IMR-90 (cell line): ENCODE results near the gene SIX5. TPM values are rescaled to one million over a fixed set of nuclear protein-coding genes. Genes with fewer than 3 reads are reported as not detected.

Experiments used
- ATAC-seq: fragments of 200-7000 bp; cut with Tn5 transposase; 2 replicates; pipeline ENCODE4 v1.9.1; 2020; ENCODE audit warnings: low read depth, mild to moderate bottlenecking, moderate library complexity
- BruUV-seq: library from RNA; stranded (reverse); fragments of 400-500 nt; replicated peaks from 2 replicates; lab custom pipeline; 2021; lab: Mats Ljungman, UMichigan
- CTCF ChIA-PET: fragments of 300-600 bp; formaldehyde crosslinking; extraction: SDS; loops from one replicate; lab custom pipeline; 2021; ENCODE audit warnings: antibody characterized with exemption; lab: Yijun Ruan, JAX
- POLR2A ChIA-PET: fragments of 300-600 bp; sonication (Branson Sonifier 250); formaldehyde crosslinking; loops from one replicate; lab custom pipeline; 2022; ENCODE audit warnings: antibody characterized with exemption; ENCODE audit not compliant: unreplicated experiment; lab: Charles Lee
- DNase-seq: peaks from one replicate; pipeline ENCODE4 v3.0.0; 2013
- H2AFZ ChIP-seq: replicated peaks from 2 replicates; pipeline ENCODE3; 2013; ENCODE audit warnings: low read length, mild to moderate bottlenecking; ENCODE audit not compliant: poor library complexity
- H2AK5ac ChIP-seq: 2 replicates; pipeline ENCODE4 v1.6.1; 2013; ENCODE audit warnings: low read depth, low read length, inconsistent platforms
- H2AK9ac ChIP-seq: replicated peaks from 2 replicates; pipeline ENCODE3; 2013; ENCODE audit warnings: mild to moderate bottlenecking, low read depth, low read length, moderate library complexity; ENCODE audit not compliant: poor library complexity
- H2BK120ac ChIP-seq: 2 replicates; pipeline ENCODE4 v1.6.1; 2013; ENCODE audit warnings: low read depth, low read length, inconsistent platforms
- H2BK15ac ChIP-seq: 3 replicates; pipeline ENCODE4 v1.6.1; 2013; ENCODE audit warnings: low read depth, low read length, inconsistent platforms
- H2BK20ac ChIP-seq: 2 replicates; pipeline ENCODE4 v1.6.1; 2013; ENCODE audit warnings: low read depth, mild to moderate bottlenecking, inconsistent platforms, low read length, moderate library complexity
- H2BK5ac ChIP-seq: 2 replicates; pipeline ENCODE4 v1.6.1; 2013; ENCODE audit warnings: mild to moderate bottlenecking, low read depth, low read length, inconsistent platforms; ENCODE audit not compliant: poor library complexity, severe bottlenecking
- H3K14ac ChIP-seq: replicated peaks from 2 replicates; pipeline ENCODE4 v1.6.1; 2013; ENCODE audit warnings: low read depth, low read length, inconsistent platforms
- H3K18ac ChIP-seq: 2 replicates; pipeline ENCODE4 v1.6.1; 2013; ENCODE audit warnings: low read depth, low read length, control low read depth
- H3K23ac ChIP-seq: 2 replicates; pipeline ENCODE4 v1.6.1; 2013; ENCODE audit warnings: low read depth, low read length, inconsistent platforms
- H3K27ac ChIP-seq: 2 replicates; pipeline ENCODE4 v1.5.1; 2013; ENCODE audit warnings: mild to moderate bottlenecking, control low read depth, low read length; ENCODE audit not compliant: insufficient read depth
- H3K27me3 ChIP-seq: 2 replicates; pipeline ENCODE4 v1.6.1; 2013; ENCODE audit warnings: low read length; ENCODE audit not compliant: control insufficient read depth, insufficient read depth
- H3K36me3 ChIP-seq: 2 replicates; pipeline ENCODE4 v1.6.1; 2013; ENCODE audit warnings: low read length, mixed read lengths; ENCODE audit not compliant: control insufficient read depth, insufficient read depth
- H3K4ac ChIP-seq: 2 replicates; pipeline ENCODE4 v1.6.1; 2013; ENCODE audit warnings: low read depth, low read length, inconsistent platforms
- H3K4me1 ChIP-seq: 2 replicates; pipeline ENCODE4 v1.6.1; 2013; ENCODE audit warnings: low read length, mixed read lengths; ENCODE audit not compliant: control insufficient read depth, insufficient read depth
- H3K4me2 ChIP-seq: 2 replicates; pipeline ENCODE4 v1.6.1; 2013; ENCODE audit warnings: low read depth, mild to moderate bottlenecking, control low read depth, low read length, moderate library complexity
- H3K4me3 ChIP-seq: 2 replicates; pipeline ENCODE4 v1.5.1; 2013; ENCODE audit warnings: low read depth, mild to moderate bottlenecking, control low read depth, low read length, moderate library complexity; ENCODE audit not compliant: insufficient read depth
- H3K56ac ChIP-seq: 2 replicates; pipeline ENCODE4 v1.6.1; 2013; ENCODE audit warnings: low read length, inconsistent platforms; ENCODE audit not compliant: insufficient read depth; ENCODE audit errors: extremely low read depth
- H3K79me1 ChIP-seq, 2 experiments: 2 replicates each; pipeline ENCODE4 v1.6.1; 2013; ENCODE audit warnings: low read length in 2 of 2, inconsistent platforms in 1 of 2, low read depth in 1 of 2
- H3K9ac ChIP-seq: 2 replicates; pipeline ENCODE4 v1.6.1; 2013; ENCODE audit warnings: low read depth, low read length, control low read depth
- H3K9me1 ChIP-seq: 2 replicates; pipeline ENCODE4 v1.6.1; 2013; ENCODE audit warnings: low read length, inconsistent platforms; ENCODE audit not compliant: insufficient read depth
- H3K9me3 ChIP-seq: 2 replicates; pipeline ENCODE4 v1.6.1; 2013; ENCODE audit warnings: low read length; ENCODE audit not compliant: control insufficient read depth, insufficient read depth
- H4K20me1 ChIP-seq: 2 replicates; pipeline ENCODE4 v1.6.1; 2013; ENCODE audit warnings: low read length, inconsistent platforms; ENCODE audit not compliant: insufficient read depth
- H4K5ac ChIP-seq: 2 replicates; pipeline ENCODE4 v1.6.1; 2013; ENCODE audit warnings: mild to moderate bottlenecking, low read depth, low read length, control low read depth
- H4K8ac ChIP-seq, 2 experiments: 2 replicates each; pipeline ENCODE4 v1.6.1; 2013; ENCODE audit warnings: low read depth in 2 of 2, low read length in 2 of 2, control low read depth in 1 of 2, inconsistent platforms in 1 of 2
- H4K91ac ChIP-seq: 2 replicates; pipeline ENCODE4 v1.6.1; 2013; ENCODE audit warnings: low read depth, low read length, inconsistent platforms; ENCODE audit not compliant: insufficient read depth
- BHLHE40 ChIP-seq: fragments of 150-350 bp; IDR thresholded peaks from 2 replicates; pipeline ENCODE4 v1.6.1; 2016; ENCODE audit warnings: mild to moderate bottlenecking, low read depth, low read length
- CEBPB ChIP-seq: IDR thresholded peaks from 2 replicates; pipeline ENCODE4 v1.6.1; 2012; ENCODE audit warnings: low read depth, low read length, improper control_type of control experiment
- MAFK ChIP-seq: IDR thresholded peaks from 2 replicates; pipeline ENCODE4 v1.6.1; 2012; ENCODE audit warnings: low read depth, low read length, improper control_type of control experiment
- MAZ ChIP-seq: IDR thresholded peaks from 2 replicates; pipeline ENCODE4 v1.6.1; 2012; ENCODE audit warnings: low read depth, mild to moderate bottlenecking, low read length, improper control_type of control experiment, moderate library complexity, borderline replicate concordance
- MXI1 ChIP-seq: IDR thresholded peaks from 2 replicates; pipeline ENCODE4 v1.6.1; 2012; ENCODE audit warnings: low read depth, mild to moderate bottlenecking, low read length, moderate library complexity, borderline replicate concordance
- NFE2L2 ChIP-seq: fragments of 150-350 bp; IDR thresholded peaks from 2 replicates; pipeline ENCODE4 v1.6.1; 2016; ENCODE audit warnings: low read depth, mild to moderate bottlenecking, low read length
- SMC3 ChIP-seq: fragments of 150-350 bp; IDR thresholded peaks from 2 replicates; pipeline ENCODE4 v1.6.1; 2016; ENCODE audit warnings: low read depth, mild to moderate bottlenecking, antibody characterized with exemption, low read length, moderate library complexity
- WGBS, 2 experiments: methylation state at CpG; one replicate each; pipeline versions ENCODE4 v1.1.5 to v1.1.7; 2013; ENCODE audit warnings: missing lambda C conversion rate in 2 of 2; ENCODE audit not compliant: insufficient read length in 1 of 2; ENCODE audit errors: extremely low coverage in 2 of 2; 5-methylcytosine and 5-hydroxymethylcytosine counted together
- dilution Hi-C: fragments of 300-500 bp; cut with HindIII; formaldehyde crosslinking; loops from one replicate; pipeline ENCODE4 v1.14.3; 2018; ENCODE audit warnings: low sequenced_read_pairs; ENCODE audit not compliant: unreplicated experiment
- in situ Hi-C: fragments of 300-500 bp; cut with MboI; formaldehyde crosslinking; loops from 3 replicates; pipeline ENCODE4 v1.14.3; 2019; ENCODE audit warnings: low sequenced_read_pairs, inconsistent platforms, mixed read lengths
- intact Hi-C: fragments of 100-400 bp; cut with micrococcal nuclease; formaldehyde crosslinking; loops from 2 replicates; pipeline ENCODE4 v1.10.0; 2022
- polyA plus RNA-seq, 3 experiments: library from polyadenylated mRNA; depleted of rRNA; stranded (reverse); fragments of >200 nt; gene quantifications; 2 replicates each; pipeline ENCODE4 v1.2.3, GENCODE V29; 2012; ENCODE audit warnings: low replicate concordance in 1 of 3
- total RNA-seq: library from RNA; depleted of rRNA; stranded (reverse); fragments of >200 nt; gene quantifications from 2 replicates; pipeline ENCODE4 v1.2.3, GENCODE V29; 2012
- TF ChIP-seq, protein P1 (sequence below): fragments of 150-350 bp; IDR thresholded peaks from 2 replicates; pipeline ENCODE4 v1.6.1; 2016; ENCODE audit warnings: low read depth, mild to moderate bottlenecking, low read length, moderate library complexity, borderline replicate concordance
- TF ChIP-seq, protein P2 (sequence below): conservative IDR thresholded peaks from 2 replicates; pipeline ENCODE4 v1.5.1; 2012; ENCODE audit warnings: mild to moderate bottlenecking, low read depth, low read length, improper control_type of control experiment
- TF ChIP-seq, protein P3 (sequence below): fragments of 150-350 bp; IDR thresholded peaks from 2 replicates; pipeline ENCODE4 v1.6.1; 2017; ENCODE audit warnings: mild to moderate bottlenecking, antibody characterized with exemption, low read length, low read depth

The SIX5 gene
- total and polyA plus RNA-seq, 2 of the 4 experiments (the other 2 are of a cell fraction), result 0.90 to 15.5 TPM

DNA sequence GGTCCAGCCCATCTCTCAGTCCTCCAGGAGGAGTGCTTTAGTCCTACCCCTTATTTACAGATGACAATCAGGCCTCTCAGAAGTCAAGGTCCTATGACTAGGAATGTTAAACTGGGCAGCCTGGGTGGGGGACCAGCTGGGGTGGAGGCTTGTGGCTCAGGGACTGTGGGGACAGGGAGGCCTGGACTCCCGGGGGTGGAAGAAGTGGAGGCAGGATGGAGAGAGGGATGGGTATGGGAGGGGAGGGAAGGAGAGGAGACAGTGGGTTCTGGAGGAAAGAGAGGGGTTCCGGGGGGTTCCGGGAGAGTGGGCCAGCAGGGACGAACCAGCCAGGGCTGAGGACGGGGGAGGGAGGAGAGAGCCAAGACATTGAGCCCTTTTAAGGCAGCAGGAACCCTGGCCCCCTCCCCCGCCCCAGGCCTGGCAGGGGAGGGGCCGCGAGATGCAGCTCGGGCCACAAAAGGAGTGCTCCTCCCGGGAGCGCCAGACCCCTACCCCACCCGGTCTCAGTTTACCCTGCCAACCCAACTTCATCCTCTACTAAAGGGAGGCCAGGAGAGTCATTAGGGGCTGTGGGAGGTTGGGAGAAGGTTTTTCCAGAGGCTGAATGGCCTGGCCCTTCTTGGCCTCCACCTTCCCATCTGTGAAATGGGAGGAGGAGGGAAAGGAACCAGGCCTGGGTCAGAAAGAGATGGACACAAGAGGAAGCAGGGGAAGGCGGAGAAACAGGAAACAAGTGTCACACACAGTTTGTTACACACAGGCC lies 11.6 kb upstream of the SIX5 start:
- no peak overlapping the region for H2BK15ac ChIP-seq
- peak overlapping the region; percentile 27 for H3K4me2 ChIP-seq
- H2BK20ac ChIP-seq, result no peak overlapping the region
- H3K9ac ChIP-seq, result peak overlapping the region; percentile 64
- H3K9me1 ChIP-seq, result peaks cover 19% of the 10 kb centered on the region
- no peaks in the 10 kb centered on the region for H3K27me3 ChIP-seq
- no peak overlapping the region for H3K56ac ChIP-seq
- no peak overlapping the region; the same call in 1 of the 2 replicates for H3K27ac ChIP-seq
- POLR2A ChIA-PET, result no interaction called here
- H3K4me3 ChIP-seq, result no peak overlapping the region; the same call in 1 of the 2 replicates
- peak overlapping the region; percentile 77; the same call in 1 of the 2 replicates for H2AK5ac ChIP-seq
- ATAC-seq (no peak), DNase-seq (no peak)
- WGBS, 2 experiments, result 77% methylated on average over 4 of the region's 13 CpGs; no CpG with 5 or more reads in 1 of the 2 experiments
- TF ChIP-seq MXI1 (no peak), SMC3 (no peak), NFE2L2 (no peak), MAFK (no peak), MAZ (no peak), CEBPB (no peak), BHLHE40 (no peak)
- TF ChIP-seq, protein P1, sequence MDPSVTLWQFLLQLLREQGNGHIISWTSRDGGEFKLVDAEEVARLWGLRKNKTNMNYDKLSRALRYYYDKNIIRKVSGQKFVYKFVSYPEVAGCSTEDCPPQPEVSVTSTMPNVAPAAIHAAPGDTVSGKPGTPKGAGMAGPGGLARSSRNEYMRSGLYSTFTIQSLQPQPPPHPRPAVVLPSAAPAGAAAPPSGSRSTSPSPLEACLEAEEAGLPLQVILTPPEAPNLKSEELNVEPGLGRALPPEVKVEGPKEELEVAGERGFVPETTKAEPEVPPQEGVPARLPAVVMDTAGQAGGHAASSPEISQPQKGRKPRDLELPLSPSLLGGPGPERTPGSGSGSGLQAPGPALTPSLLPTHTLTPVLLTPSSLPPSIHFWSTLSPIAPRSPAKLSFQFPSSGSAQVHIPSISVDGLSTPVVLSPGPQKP, result no peak
- TF ChIP-seq, protein P2, sequence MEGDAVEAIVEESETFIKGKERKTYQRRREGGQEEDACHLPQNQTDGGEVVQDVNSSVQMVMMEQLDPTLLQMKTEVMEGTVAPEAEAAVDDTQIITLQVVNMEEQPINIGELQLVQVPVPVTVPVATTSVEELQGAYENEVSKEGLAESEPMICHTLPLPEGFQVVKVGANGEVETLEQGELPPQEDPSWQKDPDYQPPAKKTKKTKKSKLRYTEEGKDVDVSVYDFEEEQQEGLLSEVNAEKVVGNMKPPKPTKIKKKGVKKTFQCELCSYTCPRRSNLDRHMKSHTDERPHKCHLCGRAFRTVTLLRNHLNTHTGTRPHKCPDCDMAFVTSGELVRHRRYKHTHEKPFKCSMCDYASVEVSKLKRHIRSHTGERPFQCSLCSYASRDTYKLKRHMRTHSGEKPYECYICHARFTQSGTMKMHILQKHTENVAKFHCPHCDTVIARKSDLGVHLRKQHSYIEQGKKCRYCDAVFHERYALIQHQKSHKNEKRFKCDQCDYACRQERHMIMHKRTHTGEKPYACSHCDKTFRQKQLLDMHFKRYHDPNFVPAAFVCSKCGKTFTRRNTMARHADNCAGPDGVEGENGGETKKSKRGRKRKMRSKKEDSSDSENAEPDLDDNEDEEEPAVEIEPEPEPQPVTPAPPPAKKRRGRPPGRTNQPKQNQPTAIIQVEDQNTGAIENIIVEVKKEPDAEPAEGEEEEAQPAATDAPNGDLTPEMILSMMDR, result no peak
- TF ChIP-seq, protein P3, sequence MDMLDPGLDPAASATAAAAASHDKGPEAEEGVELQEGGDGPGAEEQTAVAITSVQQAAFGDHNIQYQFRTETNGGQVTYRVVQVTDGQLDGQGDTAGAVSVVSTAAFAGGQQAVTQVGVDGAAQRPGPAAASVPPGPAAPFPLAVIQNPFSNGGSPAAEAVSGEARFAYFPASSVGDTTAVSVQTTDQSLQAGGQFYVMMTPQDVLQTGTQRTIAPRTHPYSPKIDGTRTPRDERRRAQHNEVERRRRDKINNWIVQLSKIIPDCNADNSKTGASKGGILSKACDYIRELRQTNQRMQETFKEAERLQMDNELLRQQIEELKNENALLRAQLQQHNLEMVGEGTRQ, result no peak
- H3K18ac ChIP-seq, result no peak overlapping the region
- peak overlapping the region; percentile 78 for H3K4ac ChIP-seq
- no peak overlapping the region for H2AFZ ChIP-seq
- peak overlapping the region; percentile 31 for H2AK9ac ChIP-seq
- H3K4me1 ChIP-seq, result peaks cover 30% of the 10 kb centered on the region
- no peak overlapping the region for H2BK120ac ChIP-seq
- no TSS peak for BruUV-seq
- in situ Hi-C loops (no loop called here), dilution Hi-C loops (no loop called here), intact Hi-C loops (no loop called here)
- no peak overlapping the region for H2BK5ac ChIP-seq
- peaks cover 30% of the 10 kb centered on the region for H4K20me1 ChIP-seq
- H4K8ac ChIP-seq, result no peak overlapping the region; a peak in 1 of 4 replicates
- H4K91ac ChIP-seq, result 0 out of 2 replicates have a peak overlapping the region, but pooled peaks have one; percentile 5
- H3K36me3 ChIP-seq, result peaks cover 40% of the 10 kb centered on the region
- CTCF ChIA-PET, result no interaction called here
- H3K23ac ChIP-seq, result peak overlapping the region; percentile 60
- H4K5ac ChIP-seq, result no peak overlapping the region
- H3K79me1 ChIP-seq, result peaks cover 31 to 77% of the 10 kb centered on the region in 2 experiments
- H3K14ac ChIP-seq, result peak overlapping the region; percentile 86; the same call in 1 of the 2 replicates
- no peaks in the 10 kb centered on the region for H3K9me3 ChIP-seq
